ENCODE results near the gene WDFY4.

WDFY4 gene

GRCh38 chr10:48656914-48657305 lies 27.8 kb upstream of the WDFY4 start:
- no peak for DNase-seq

- DNase-seq, result no peak
Observed at GRCh38 chr10:48657416-48657815, 27.3 kb upstream of the WDFY4 start.

- peak; percentile 51 for DNase-seq
Observed at GRCh38 chr10:48658243-48658974, 26.3 kb upstream of the WDFY4 start.

GRCh38 chr10:48658975-48659269 lies 25.8 kb upstream of the WDFY4 start:
- no peak for DNase-seq

- no peak for DNase-seq
Observed at GRCh38 chr10:48659790-48660189, 24.9 kb upstream of the WDFY4 start.

GRCh38 chr10:48661441-48661840 lies 23.2 kb upstream of the WDFY4 start:
- no peak for DNase-seq

- no peak for DNase-seq
Observed at GRCh38 chr10:48667960-48668590, 16.6 kb upstream of the WDFY4 start.

GRCh38 chr10:48670978-48671913 lies 13.4 kb upstream of the WDFY4 start:
- no peak for DNase-seq

- DNase-seq, result no peak
Observed at GRCh38 chr10:48671914-48672595, 12.6 kb upstream of the WDFY4 start.

GRCh38 chr10:48672596-48673265 lies 11.9 kb upstream of the WDFY4 start:
- no peak for DNase-seq

- DNase-seq, result no peak
Observed at GRCh38 chr10:48677625-48678024, 7.0 kb upstream of the WDFY4 start.

- no peak for DNase-seq
Observed at GRCh38 chr10:48678041-48678440, 6.6 kb upstream of the WDFY4 start.

- DNase-seq, result no peak
Observed at GRCh38 chr10:48681740-48682139, 2.9 kb upstream of the WDFY4 start.

GRCh38 chr10:48682265-48682664 lies 2.4 kb upstream of the WDFY4 start:
- no peak for DNase-seq

GRCh38 chr10:48683424-48683823 lies 1.2 kb upstream of the WDFY4 start:
- no peak for DNase-seq

GRCh38 chr10:48683868-48684267 lies 805 bp upstream of the WDFY4 start:
- DNase-seq, result no peak

- no peak for DNase-seq
Observed at GRCh38 chr10:48684463-48684791, 246 bp upstream of the WDFY4 start.

GRCh38 chr10:48685731-48686130 lies 1.1 kb downstream of the WDFY4 start:
- no peak for DNase-seq

- no peak for DNase-seq
Observed at GRCh38 chr10:48690791-48691660, 6.4 kb downstream of the WDFY4 start.

GRCh38 chr10:48691812-48692528 lies 7.3 kb downstream of the WDFY4 start:
- DNase-seq, result no peak

GRCh38 chr10:48692748-48693147 lies 8.1 kb downstream of the WDFY4 start:
- no peak for DNase-seq

Measured in activated CD4-positive, alpha-beta T cell treated with anti-CD3 and anti-CD28 coated beads, Interleukin-2, amount 50 U/mL, for 1 hour (primary cell).